Neural cell (in vitro differentiated cells): Measurements from ENCODE around the gene RHAG. TPM values are rescaled to one million over a fixed set of nuclear protein-coding genes. Genes with fewer than 3 reads are reported as not detected.
"Not testable (repeated sequence)": the region's sequence is repeated elsewhere in the genome, so short reads cannot be mapped to it uniquely, and the experiment has no call there.

Source experiments
- H2AFZ ChIP-seq: fragments of 200-600, 300-800 bp; sonication (generic), shearing (Covaris generic); 2 replicates; pipeline ENCODE4 v1.6.0; 2014; ENCODE audit warnings: low read depth, mild to moderate bottlenecking, antibody characterized with exemption, low read length, moderate library complexity
- H3F3A ChIP-seq: fragments of 200-600 bp; shearing (Covaris generic); 2 replicates; pipeline ENCODE4 v1.6.1; 2016; ENCODE audit warnings: mild to moderate bottlenecking, moderate library complexity, mixed read lengths, antibody characterized with exemption, low read length; ENCODE audit not compliant: insufficient read depth, poor library complexity, severe bottlenecking
- H3K27ac ChIP-seq: fragments of 200-600, 300-800 bp; sonication (generic), shearing (Covaris generic); 2 replicates; pipeline ENCODE4 v1.5.1; 2014; ENCODE audit warnings: mild to moderate bottlenecking, low read length, moderate library complexity
- H3K27me3 ChIP-seq: fragments of 300-800, 200-600 bp; sonication (generic), shearing (Covaris generic); 2 replicates; pipeline ENCODE4 v1.6.0; 2014; ENCODE audit warnings: mild to moderate bottlenecking, low read depth, low read length, moderate library complexity; ENCODE audit not compliant: insufficient read depth
- H3K36me3 ChIP-seq: fragments of 300-800, 200-600 bp; sonication (generic), shearing (Covaris generic); 2 replicates; pipeline ENCODE4 v1.5.1; 2014; ENCODE audit warnings: mild to moderate bottlenecking, antibody characterized with exemption, low read length, moderate library complexity; ENCODE audit not compliant: insufficient read depth
- H3K4me2 ChIP-seq: fragments of 300-800, 200-600 bp; sonication (generic), shearing (Covaris generic); 2 replicates; pipeline ENCODE4 v1.6.0; 2014; ENCODE audit warnings: mild to moderate bottlenecking, low read length
- H3K4me3 ChIP-seq: fragments of 300-800, 200-600 bp; sonication (generic), shearing (Covaris generic); 2 replicates; pipeline ENCODE4 v1.5.1; 2014; ENCODE audit warnings: mild to moderate bottlenecking, low read length, moderate library complexity
- H3K79me2 ChIP-seq: fragments of 200-600 bp; shearing (Covaris generic); replicated peaks from 2 replicates; pipeline ENCODE4 v1.6.0; 2014; ENCODE audit warnings: mild to moderate bottlenecking, low read length, moderate library complexity; ENCODE audit not compliant: insufficient read depth
- H3K9ac ChIP-seq: fragments of 300-800, 200-600 bp; sonication (generic), shearing (Covaris generic); 2 replicates; pipeline ENCODE4 v1.6.1; 2016; ENCODE audit warnings: mild to moderate bottlenecking, low read length, mixed read lengths
- H3K9me2 ChIP-seq: fragments of 200-600 bp; shearing (Covaris generic); 2 replicates; pipeline ENCODE4 v1.6.1; 2016; ENCODE audit warnings: mild to moderate bottlenecking, low read length, mixed read lengths; ENCODE audit not compliant: insufficient read depth
- H3K9me3 ChIP-seq: fragments of 200-600, 300-800 bp; sonication (generic), shearing (Covaris generic); 2 replicates; pipeline ENCODE4 v1.6.1; 2016; ENCODE audit warnings: mild to moderate bottlenecking, mixed run types, low read length, moderate library complexity, mixed read lengths
- H4K20me1 ChIP-seq: fragments of 200-600 bp; shearing (Covaris generic); 2 replicates; pipeline ENCODE4 v1.6.1; 2016; ENCODE audit warnings: mild to moderate bottlenecking, mixed run types; ENCODE audit not compliant: insufficient read depth
- EP300 ChIP-seq: fragments of 450-650 bp; conservative IDR thresholded peaks from 2 replicates; pipeline ENCODE4 v1.6.1; 2014; ENCODE audit warnings: antibody characterized with exemption, mild to moderate bottlenecking, moderate library complexity; ENCODE audit not compliant: poor library complexity, severe bottlenecking
- EZH2 ChIP-seq: fragments of 200-600, 300-800 bp; shearing (Covaris generic), sonication (generic); IDR thresholded peaks from 2 replicates; pipeline ENCODE4 v1.6.1; 2014; ENCODE audit warnings: antibody characterized with exemption, low read length, borderline replicate concordance, mild to moderate bottlenecking; ENCODE audit not compliant: insufficient read depth, poor library complexity, severe bottlenecking
- MXI1 ChIP-seq: fragments of 450-650 bp; conservative IDR thresholded peaks from 2 replicates; pipeline ENCODE4 v1.6.1; 2014; ENCODE audit warnings: antibody characterized with exemption, mild to moderate bottlenecking; ENCODE audit not compliant: poor library complexity, severe bottlenecking
- POLR2AphosphoS5 ChIP-seq: IDR thresholded peaks from 2 replicates; pipeline ENCODE4 v1.6.1; 2012
- RAD21 ChIP-seq: fragments of 450-650 bp; conservative IDR thresholded peaks from 2 replicates; pipeline ENCODE4 v1.6.1; 2014; ENCODE audit warnings: antibody characterized with exemption, mild to moderate bottlenecking, moderate library complexity
- SMC3 ChIP-seq: fragments of 450-650 bp; conservative IDR thresholded peaks from 2 replicates; pipeline ENCODE4 v1.6.1; 2014; ENCODE audit warnings: antibody characterized with exemption, mild to moderate bottlenecking, moderate library complexity; ENCODE audit not compliant: poor library complexity
- TAF1 ChIP-seq: IDR thresholded peaks from 2 replicates; pipeline ENCODE4 v1.6.1; 2012; ENCODE audit warnings: low read depth
- polyA plus RNA-seq: library from polyadenylated mRNA; depleted of rRNA; stranded (reverse); fragments of >200 nt; gene quantifications from 2 replicates; pipeline ENCODE4 v1.2.3, GENCODE V29; 2014
- TF ChIP-seq, protein P1 (sequence below): IDR thresholded peaks from 2 replicates; pipeline ENCODE4 v1.6.1; 2012; ENCODE audit warnings: borderline replicate concordance
- TF ChIP-seq, protein P2 (sequence below): fragments of 450-650 bp; IDR thresholded peaks from 2 replicates; pipeline ENCODE4 v1.5.1; 2014; ENCODE audit warnings: antibody characterized with exemption, mild to moderate bottlenecking, moderate library complexity; ENCODE audit not compliant: poor library complexity, severe bottlenecking

Gene RHAG
- polyA plus RNA-seq, 1 donor from 2014 or later: not detected

DNA sequence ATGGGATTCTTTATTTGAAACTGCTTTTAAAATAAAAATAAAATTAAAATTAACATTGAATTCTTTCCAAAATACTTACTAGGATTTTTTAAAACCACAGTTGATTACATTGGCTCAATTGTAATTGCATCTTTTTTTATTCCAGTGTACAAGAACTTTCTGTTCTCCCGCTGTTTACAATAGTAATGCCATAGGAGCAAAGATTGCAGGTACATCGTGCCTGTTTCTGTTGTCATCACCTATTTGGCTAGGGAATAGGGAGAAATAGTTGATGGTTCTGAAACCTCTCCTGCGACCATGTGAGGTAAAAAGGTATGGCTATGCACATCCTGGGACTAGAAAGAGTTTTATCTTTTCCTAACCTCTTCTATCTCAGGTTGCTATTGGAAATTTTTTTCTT, 28.2 kb upstream of the RHAG start:
- no peak overlapping the region for H3K9ac ChIP-seq
- no peak overlapping the region for H2AFZ ChIP-seq
- H3K27ac ChIP-seq: no peak overlapping the region
- H3F3A ChIP-seq: no peaks in the 10 kb centered on the region
- H3K4me2 ChIP-seq: no peak overlapping the region
- no peak for TF ChIP-seq SMC3
- TF ChIP-seq TAF1: no peak
- TF ChIP-seq EP300: no peak
- no peak for TF ChIP-seq EZH2
- TF ChIP-seq, protein P1, sequence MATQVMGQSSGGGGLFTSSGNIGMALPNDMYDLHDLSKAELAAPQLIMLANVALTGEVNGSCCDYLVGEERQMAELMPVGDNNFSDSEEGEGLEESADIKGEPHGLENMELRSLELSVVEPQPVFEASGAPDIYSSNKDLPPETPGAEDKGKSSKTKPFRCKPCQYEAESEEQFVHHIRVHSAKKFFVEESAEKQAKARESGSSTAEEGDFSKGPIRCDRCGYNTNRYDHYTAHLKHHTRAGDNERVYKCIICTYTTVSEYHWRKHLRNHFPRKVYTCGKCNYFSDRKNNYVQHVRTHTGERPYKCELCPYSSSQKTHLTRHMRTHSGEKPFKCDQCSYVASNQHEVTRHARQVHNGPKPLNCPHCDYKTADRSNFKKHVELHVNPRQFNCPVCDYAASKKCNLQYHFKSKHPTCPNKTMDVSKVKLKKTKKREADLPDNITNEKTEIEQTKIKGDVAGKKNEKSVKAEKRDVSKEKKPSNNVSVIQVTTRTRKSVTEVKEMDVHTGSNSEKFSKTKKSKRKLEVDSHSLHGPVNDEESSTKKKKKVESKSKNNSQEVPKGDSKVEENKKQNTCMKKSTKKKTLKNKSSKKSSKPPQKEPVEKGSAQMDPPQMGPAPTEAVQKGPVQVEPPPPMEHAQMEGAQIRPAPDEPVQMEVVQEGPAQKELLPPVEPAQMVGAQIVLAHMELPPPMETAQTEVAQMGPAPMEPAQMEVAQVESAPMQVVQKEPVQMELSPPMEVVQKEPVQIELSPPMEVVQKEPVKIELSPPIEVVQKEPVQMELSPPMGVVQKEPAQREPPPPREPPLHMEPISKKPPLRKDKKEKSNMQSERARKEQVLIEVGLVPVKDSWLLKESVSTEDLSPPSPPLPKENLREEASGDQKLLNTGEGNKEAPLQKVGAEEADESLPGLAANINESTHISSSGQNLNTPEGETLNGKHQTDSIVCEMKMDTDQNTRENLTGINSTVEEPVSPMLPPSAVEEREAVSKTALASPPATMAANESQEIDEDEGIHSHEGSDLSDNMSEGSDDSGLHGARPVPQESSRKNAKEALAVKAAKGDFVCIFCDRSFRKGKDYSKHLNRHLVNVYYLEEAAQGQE: no peak
- TF ChIP-seq RAD21: no peak
- TF ChIP-seq, protein P2, sequence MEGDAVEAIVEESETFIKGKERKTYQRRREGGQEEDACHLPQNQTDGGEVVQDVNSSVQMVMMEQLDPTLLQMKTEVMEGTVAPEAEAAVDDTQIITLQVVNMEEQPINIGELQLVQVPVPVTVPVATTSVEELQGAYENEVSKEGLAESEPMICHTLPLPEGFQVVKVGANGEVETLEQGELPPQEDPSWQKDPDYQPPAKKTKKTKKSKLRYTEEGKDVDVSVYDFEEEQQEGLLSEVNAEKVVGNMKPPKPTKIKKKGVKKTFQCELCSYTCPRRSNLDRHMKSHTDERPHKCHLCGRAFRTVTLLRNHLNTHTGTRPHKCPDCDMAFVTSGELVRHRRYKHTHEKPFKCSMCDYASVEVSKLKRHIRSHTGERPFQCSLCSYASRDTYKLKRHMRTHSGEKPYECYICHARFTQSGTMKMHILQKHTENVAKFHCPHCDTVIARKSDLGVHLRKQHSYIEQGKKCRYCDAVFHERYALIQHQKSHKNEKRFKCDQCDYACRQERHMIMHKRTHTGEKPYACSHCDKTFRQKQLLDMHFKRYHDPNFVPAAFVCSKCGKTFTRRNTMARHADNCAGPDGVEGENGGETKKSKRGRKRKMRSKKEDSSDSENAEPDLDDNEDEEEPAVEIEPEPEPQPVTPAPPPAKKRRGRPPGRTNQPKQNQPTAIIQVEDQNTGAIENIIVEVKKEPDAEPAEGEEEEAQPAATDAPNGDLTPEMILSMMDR: no peak
- TF ChIP-seq MXI1: no peak
- H3K36me3 ChIP-seq: no peaks in the 10 kb centered on the region
- no peaks in the 10 kb centered on the region for H3K27me3 ChIP-seq
- no peaks in the 10 kb centered on the region for H4K20me1 ChIP-seq
- no peak overlapping the region for H3K4me3 ChIP-seq
- H3K9me2 ChIP-seq: no peaks in the 10 kb centered on the region
- no peaks in the 10 kb centered on the region for H3K79me2 ChIP-seq
- no peaks in the 10 kb centered on the region for H3K9me3 ChIP-seq

DNA sequence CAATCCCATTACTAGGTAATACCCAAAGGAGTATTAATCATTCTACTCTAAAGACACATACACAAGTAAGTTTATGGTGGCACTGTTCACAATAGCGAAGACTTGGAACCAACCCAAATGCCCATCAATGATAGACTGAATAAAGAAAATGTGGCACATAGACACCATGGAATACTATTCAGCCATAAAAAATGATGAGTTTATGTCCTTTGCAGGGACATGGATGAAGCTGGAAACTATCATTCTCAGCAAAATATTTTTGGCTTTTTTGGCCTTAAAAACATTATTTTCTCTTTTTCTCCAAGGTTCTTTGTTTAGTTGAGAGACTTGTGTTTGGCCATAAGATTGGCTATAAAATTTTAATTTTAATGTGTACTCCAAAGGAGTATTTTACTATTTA, 27.4 kb upstream of the RHAG start:
- not testable (repeated sequence) for H3K79me2 ChIP-seq, H3K9me2 ChIP-seq, H3K27me3 ChIP-seq, H3K27ac ChIP-seq, H3K4me3 ChIP-seq, H2AFZ ChIP-seq, H3K4me2 ChIP-seq, H3F3A ChIP-seq, H3K36me3 ChIP-seq, H3K9ac ChIP-seq, H4K20me1 ChIP-seq, H3K9me3 ChIP-seq

DNA sequence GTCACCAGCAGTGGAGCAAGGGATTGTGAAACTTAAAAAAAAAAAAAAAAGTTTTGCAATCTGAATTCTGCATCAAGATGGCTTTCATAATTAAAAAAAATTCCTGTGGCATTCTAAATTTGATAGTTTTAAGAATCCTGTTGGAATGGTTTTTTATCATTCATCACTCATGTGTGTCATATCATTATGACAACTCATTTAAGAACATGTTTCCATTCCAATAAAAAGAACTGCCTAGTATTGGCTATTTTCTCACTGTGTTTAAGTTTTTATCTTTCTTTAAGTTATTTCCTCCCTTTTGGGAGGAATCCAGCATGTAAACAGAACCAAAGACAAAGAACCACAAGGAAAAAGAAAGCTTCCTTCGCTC, 26.2 kb upstream of the RHAG start:
- Histone ChIP-seq H3K27ac (no peak overlapping the region), H3K79me2 (no peaks in the 10 kb centered on the region), H3F3A (no peaks in the 10 kb centered on the region), H3K9me2 (no peaks in the 10 kb centered on the region), H3K9ac (no peak overlapping the region), H3K9me3 (no peaks in the 10 kb centered on the region), H3K27me3 (no peaks in the 10 kb centered on the region), H3K4me3 (no peak overlapping the region), H2AFZ (no peak overlapping the region), H3K36me3 (no peaks in the 10 kb centered on the region), H4K20me1 (no peaks in the 10 kb centered on the region), H3K4me2 (no peak overlapping the region)
- TF ChIP-seq EZH2: no peak
- TF ChIP-seq TAF1: no peak
- no peak for TF ChIP-seq MXI1
- TF ChIP-seq, protein P2: no peak
- no peak for TF ChIP-seq SMC3
- TF ChIP-seq EP300: no peak
- no peak for TF ChIP-seq POLR2AphosphoS5
- TF ChIP-seq RAD21: no peak
- TF ChIP-seq, protein P1: no peak
